Karpas-422 (cell line): ENCODE measurements around the gene CLCN2. TPM values are rescaled to one million over a fixed set of nuclear protein-coding genes. Genes with fewer than 3 reads are reported as not detected.

Experiments used
- DNase-seq: peaks from one replicate; pipeline ENCODE4 v3.0.0-alpha.2; 2015
- H2AFZ ChIP-seq: fragments of 200-600 bp; sonication (generic); 2 replicates; pipeline ENCODE4 v1.6.1; 2014; ENCODE audit warnings: antibody characterized with exemption, low read length, mixed read lengths
- H3K27ac ChIP-seq: fragments of 200-600 bp; sonication (generic); 2 replicates; pipeline ENCODE4 v1.5.1; 2014; ENCODE audit warnings: mild to moderate bottlenecking, low read length, moderate library complexity
- H3K27me3 ChIP-seq: fragments of 200-600 bp; sonication (generic); 2 replicates; pipeline ENCODE4 v1.6.1; 2014; ENCODE audit warnings: low read length, mixed read lengths
- H3K36me3 ChIP-seq: fragments of 200-600 bp; sonication (generic); 2 replicates; pipeline ENCODE4 v1.6.1; 2014; ENCODE audit warnings: low read length, mixed read lengths; ENCODE audit not compliant: insufficient read depth
- H3K4me1 ChIP-seq: fragments of 200-600 bp; sonication (generic); 2 replicates; pipeline ENCODE4 v1.6.1; 2014; ENCODE audit warnings: mild to moderate bottlenecking, low read length, mixed read lengths
- H3K4me2 ChIP-seq: fragments of 200-600 bp; sonication (generic); 2 replicates; pipeline ENCODE4 v1.6.1; 2014; ENCODE audit warnings: low read length, low read depth, mild to moderate bottlenecking; ENCODE audit not compliant: poor library complexity, severe bottlenecking
- H3K4me3 ChIP-seq: fragments of 200-600 bp; sonication (generic); 2 replicates; pipeline ENCODE4 v1.5.1; 2014; ENCODE audit warnings: mild to moderate bottlenecking, antibody characterized with exemption, low read length, mixed read lengths
- H3K79me2 ChIP-seq: fragments of 200-600 bp; sonication (generic); 2 replicates; pipeline ENCODE4 v1.6.1; 2014; ENCODE audit warnings: mild to moderate bottlenecking, low read length, mixed read lengths
- H3K9ac ChIP-seq: fragments of 200-600 bp; sonication (generic); 2 replicates; pipeline ENCODE4 v1.6.0; 2014; ENCODE audit warnings: low read length
- H3K9me2 ChIP-seq: fragments of 200-600 bp; sonication (generic), shearing (Covaris generic); replicated peaks from 2 replicates; pipeline ENCODE4 v1.6.0; 2014; ENCODE audit warnings: mild to moderate bottlenecking, low read length, moderate library complexity; ENCODE audit not compliant: insufficient read depth
- H3K9me3 ChIP-seq: fragments of 300-700, 200-600 bp; sonication (generic); 2 replicates; pipeline ENCODE4 v1.6.1; 2014; ENCODE audit warnings: low read length, mixed read lengths
- H4K20me1 ChIP-seq: fragments of 200-600 bp; sonication (generic); 2 replicates; pipeline ENCODE4 v1.6.1; 2014; ENCODE audit warnings: mild to moderate bottlenecking, antibody characterized with exemption, low read length, low read depth; ENCODE audit not compliant: insufficient read depth
- total RNA-seq: library from RNA; depleted of rRNA; stranded (reverse); fragments of >200 nt; shearing (Covaris generic); gene quantifications from 2 replicates; pipeline ENCODE4 v1.2.3, GENCODE V29; 2014; ENCODE audit warnings: low replicate concordance

The CLCN2 gene
- total RNA-seq, 1 experiment from 2014 or later = 4.4 TPM

DNA sequence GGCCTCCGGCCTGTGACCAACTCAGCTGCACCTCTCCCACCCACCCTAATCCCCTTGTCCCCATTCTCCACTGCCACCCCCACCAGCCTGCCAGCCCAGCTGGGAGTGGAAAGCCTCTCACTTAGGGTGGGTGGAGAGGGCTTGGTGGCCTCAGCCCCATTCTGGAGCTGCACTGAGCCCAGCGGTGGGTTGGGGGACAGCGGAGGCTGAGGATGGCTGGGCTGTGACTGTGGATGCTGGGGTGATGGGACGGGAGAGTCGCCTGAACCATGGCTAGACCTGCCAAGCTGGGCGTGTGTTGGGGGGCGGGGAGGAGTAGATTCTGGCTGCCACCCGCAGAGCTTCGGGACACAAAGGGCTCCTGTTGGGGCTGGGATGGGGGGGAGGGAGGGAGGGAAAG, 1.8 kb downstream of the CLCN2 start:
- no peak overlapping the region for H2AFZ ChIP-seq
- peaks cover 2% of the 10 kb centered on the region; the same call in 1 of the 2 replicates for H3K36me3 ChIP-seq
- peaks cover 23% of the 10 kb centered on the region for H3K79me2 ChIP-seq
- no peak overlapping the region for H3K4me2 ChIP-seq
- H3K27me3 ChIP-seq = no peaks in the 10 kb centered on the region
- H3K9me3 ChIP-seq = no peaks in the 10 kb centered on the region
- H3K4me3 ChIP-seq = no peak overlapping the region
- H3K9me2 ChIP-seq = no peaks in the 10 kb centered on the region
- H3K9ac ChIP-seq = no peak overlapping the region
- DNase-seq = no peak
- H3K27ac ChIP-seq = no peak overlapping the region
- H3K4me1 ChIP-seq = peaks cover 21% of the 10 kb centered on the region
- no peaks in the 10 kb centered on the region for H4K20me1 ChIP-seq

DNA sequence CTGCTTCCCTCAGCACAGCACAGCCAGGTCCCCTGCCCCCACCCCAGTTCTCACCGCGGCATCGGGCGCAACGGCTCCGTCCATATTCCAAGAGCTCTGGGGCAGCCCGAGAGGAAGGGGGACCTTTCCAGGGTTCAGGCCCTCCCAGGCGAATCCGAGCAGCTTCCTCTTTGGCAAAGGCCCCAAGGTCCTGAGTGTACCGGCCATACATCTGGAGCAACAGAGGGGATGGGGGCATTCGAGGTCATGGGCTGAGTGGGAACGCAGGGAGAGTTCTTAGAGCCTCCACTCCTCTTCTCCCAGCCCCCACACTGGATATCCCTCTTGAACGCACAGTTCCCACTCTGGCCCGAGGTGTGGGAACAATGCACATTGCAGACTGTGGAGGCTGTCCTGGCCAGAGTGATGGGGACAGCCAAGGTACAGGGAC, 2.5 kb downstream of the CLCN2 start:
- Histone ChIP-seq H3K9me3 (no peaks in the 10 kb centered on the region), H3K9ac (no peak overlapping the region), H3K9me2 (no peaks in the 10 kb centered on the region), H3K4me1 (peaks cover 14% of the 10 kb centered on the region), H3K27ac (no peak overlapping the region), H3K27me3 (no peaks in the 10 kb centered on the region), H3K4me3 (no peak overlapping the region), H2AFZ (no peak overlapping the region), H3K79me2 (peaks cover 16% of the 10 kb centered on the region), H3K4me2 (no peak overlapping the region), H3K36me3 (no peaks in the 10 kb centered on the region), H4K20me1 (no peaks in the 10 kb centered on the region)
- DNase-seq = no peak

DNA sequence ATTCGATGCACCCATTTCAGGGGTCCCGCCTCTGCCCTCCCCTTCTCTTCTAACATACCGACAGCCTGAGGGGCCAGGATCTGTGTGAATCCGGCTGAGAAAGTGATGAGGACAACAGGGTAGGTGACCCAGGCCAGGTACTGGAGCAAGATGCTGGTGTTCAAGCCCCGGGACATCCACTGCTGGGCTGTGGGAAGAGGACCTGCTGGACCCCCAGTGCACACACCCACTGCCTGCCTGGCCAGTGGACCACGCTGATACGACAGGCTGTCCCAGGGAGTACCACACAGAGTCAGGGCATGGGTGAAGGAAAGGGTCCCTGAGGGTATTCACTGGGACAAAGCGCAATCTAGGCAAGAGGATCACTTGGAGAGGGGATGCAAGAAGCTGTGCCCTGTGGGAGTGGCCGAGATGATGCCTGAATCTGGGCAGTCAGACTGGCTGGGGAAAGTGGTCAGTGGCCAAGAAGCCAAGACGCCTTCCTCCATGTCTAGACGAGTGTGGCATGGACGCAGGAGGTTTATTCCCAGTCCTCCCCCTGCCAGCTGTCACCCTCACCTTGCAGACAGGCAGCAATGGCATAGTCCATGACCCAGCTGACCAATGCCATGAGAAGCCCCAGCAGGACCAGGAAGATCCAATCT, 3.2 kb downstream of the CLCN2 start:
- H3K27me3 ChIP-seq = no peaks in the 10 kb centered on the region
- no peaks in the 10 kb centered on the region for H3K9me2 ChIP-seq
- H3K4me2 ChIP-seq = no peak overlapping the region
- H3K4me3 ChIP-seq = no peak overlapping the region
- H3K36me3 ChIP-seq = no peaks in the 10 kb centered on the region
- no peaks in the 10 kb centered on the region for H3K9me3 ChIP-seq
- DNase-seq = no peak
- peaks cover 9% of the 10 kb centered on the region; the same call in 1 of the 2 replicates for H3K79me2 ChIP-seq
- no peak overlapping the region for H2AFZ ChIP-seq
- H3K9ac ChIP-seq = no peak overlapping the region
- peaks cover 13% of the 10 kb centered on the region for H3K4me1 ChIP-seq
- no peaks in the 10 kb centered on the region for H4K20me1 ChIP-seq
- no peak overlapping the region for H3K27ac ChIP-seq

DNA sequence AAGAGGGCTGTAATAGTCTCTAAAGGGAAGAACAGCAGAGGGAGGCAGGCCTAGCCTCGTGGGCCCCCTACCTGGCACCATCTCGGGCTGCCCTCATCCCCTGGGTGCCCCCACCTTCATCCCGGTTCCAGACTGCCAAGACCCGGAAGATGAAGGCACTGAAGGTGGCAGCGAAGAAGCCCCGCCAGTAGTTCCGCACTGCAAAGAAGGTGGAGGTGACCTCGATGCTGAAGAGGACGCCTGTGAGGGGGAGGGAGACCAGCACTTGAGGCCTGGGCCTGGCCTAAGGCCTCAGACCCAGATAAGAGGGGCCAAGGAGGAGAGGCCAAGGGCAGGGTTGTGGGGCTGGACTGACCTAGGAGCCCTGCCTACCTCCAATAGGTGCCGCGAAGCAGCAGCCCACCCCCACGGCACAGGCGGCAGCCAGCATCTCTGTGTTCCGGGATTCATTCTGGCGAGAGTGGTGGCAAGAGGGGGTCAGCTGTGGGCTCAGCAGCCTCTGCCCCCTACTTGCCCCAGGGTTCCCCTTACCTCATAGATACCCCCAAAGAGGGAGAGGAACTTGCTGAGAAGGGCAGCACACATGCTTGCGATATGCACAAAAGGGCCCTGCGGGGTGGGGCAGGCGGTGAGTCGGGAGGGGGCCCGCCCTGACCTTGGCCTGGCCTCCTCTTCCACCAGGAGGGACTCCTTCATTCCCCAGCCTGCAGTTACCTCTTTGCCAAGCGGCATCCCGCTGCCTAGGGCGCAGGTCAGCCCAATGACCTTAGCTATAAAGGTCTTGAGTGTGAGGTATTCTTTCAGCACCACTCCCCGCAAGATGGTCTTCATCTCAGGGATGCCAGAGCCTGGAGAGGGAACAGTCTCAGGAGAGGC, 3.9 kb downstream of the CLCN2 start:
- DNase-seq = no peak
- H3K4me2 ChIP-seq = no peak overlapping the region
- no peaks in the 10 kb centered on the region for H3K27me3 ChIP-seq
- no peaks in the 10 kb centered on the region for H4K20me1 ChIP-seq
- H3K79me2 ChIP-seq = peaks cover 8% of the 10 kb centered on the region; the same call in 1 of the 2 replicates
- no peak overlapping the region for H3K27ac ChIP-seq
- no peak overlapping the region for H2AFZ ChIP-seq
- H3K9ac ChIP-seq = no peak overlapping the region
- H3K4me1 ChIP-seq = peaks cover 13% of the 10 kb centered on the region
- H3K9me3 ChIP-seq = no peaks in the 10 kb centered on the region
- H3K9me2 ChIP-seq = no peaks in the 10 kb centered on the region
- H3K4me3 ChIP-seq = no peak overlapping the region
- no peaks in the 10 kb centered on the region for H3K36me3 ChIP-seq

DNA sequence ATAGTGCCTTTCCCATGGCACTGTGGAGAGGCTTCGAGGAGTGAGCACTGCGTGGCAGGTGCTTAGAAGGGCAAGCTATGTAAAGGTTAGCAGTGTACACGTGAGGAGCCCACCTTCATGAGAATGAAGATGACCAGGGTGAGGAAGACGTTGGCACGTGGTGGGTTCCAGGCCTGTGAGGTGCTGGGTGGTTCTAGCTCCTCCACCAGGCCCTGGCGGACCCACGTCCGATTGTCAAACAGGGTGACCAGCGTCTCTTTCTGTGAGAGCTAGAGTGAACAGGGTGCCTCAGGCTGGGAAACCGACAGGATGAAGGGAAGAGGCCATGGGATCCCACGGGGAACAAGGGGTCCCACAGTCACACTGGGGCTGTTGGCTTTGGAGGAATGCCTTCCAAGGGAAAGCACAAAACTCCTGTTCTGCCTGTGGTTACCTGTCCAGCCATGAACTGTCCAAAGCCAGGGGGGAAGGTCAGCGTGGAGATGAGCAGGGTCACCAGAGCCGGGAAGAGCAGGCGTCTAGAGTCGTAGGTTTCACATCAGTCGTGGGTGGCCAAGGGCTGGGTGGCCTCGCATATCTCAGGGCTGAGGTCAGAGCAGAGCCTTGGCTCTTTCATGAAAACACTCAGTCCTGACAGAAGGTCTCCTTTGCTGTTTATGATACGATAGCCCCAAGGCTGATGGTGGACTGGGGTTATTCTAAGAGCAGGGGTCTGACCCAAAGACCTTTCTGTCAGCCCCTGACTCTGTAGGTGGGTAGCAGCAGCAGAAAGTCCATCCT, 6.0 kb downstream of the CLCN2 start:
- Histone ChIP-seq H3K9me2 (no peaks in the 10 kb centered on the region), H3K27ac (no peak overlapping the region), H3K36me3 (no peaks in the 10 kb centered on the region), H3K79me2 (no peaks in the 10 kb centered on the region), H3K4me3 (no peak overlapping the region), H3K9me3 (no peaks in the 10 kb centered on the region), H3K4me1 (peaks cover 5% of the 10 kb centered on the region), H3K9ac (no peak overlapping the region), H4K20me1 (no peaks in the 10 kb centered on the region), H2AFZ (no peak overlapping the region), H3K27me3 (no peaks in the 10 kb centered on the region), H3K4me2 (no peak overlapping the region)
- DNase-seq = peak; percentile 39

DNA sequence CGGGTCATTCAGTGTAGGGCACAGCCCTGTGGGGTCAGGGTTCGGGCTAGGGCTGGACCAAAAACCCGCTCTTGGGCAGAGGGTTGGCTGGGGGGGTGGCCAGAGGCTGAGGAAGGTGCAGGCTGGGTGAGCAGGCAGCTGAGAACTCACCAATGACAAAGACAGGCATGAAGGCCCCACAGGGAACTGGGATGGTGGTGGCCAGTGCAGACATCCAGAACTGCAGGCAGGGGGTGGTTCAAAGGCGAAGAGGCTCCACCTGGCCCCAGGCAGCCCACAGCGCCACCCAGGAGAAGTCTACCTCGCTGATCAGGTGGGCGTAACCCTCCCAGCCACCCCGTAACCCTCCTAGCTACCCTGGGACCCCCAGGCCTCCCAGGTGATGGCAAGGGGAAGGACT, 6.7 kb downstream of the CLCN2 start:
- H3K9ac ChIP-seq = no peak overlapping the region; the same call in 1 of the 2 replicates
- H3K79me2 ChIP-seq = no peaks in the 10 kb centered on the region

DNA sequence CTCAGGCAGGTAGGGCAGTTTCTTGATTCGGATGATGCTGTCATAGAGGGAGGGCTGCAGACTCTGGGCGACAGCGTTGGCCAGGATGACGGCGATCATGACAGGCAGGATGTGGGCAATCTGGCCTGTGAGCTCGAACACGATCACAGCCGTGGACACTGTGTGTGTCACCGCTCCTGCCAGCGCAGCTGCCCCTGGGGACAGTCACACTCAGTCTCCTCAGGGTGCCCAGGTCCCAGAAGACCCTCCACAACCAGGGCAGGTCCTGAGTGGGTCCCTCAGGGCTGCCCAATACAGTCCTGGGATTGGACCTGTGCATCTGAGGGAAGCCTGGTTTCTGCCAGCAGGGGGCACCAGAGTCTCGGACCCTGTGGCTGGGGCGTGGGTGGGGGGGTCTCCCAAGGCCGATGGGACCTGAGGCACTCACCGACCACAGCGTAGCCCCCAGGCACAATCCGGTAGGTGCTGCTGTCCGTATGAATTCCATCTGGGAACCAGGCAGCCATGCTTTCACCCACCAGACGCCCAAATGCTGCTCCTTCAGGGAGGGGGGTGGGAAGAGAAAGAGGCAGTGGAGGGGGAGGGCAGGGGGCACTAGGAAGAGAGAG, 7.2 kb downstream of the CLCN2 start:
- Histone ChIP-seq H4K20me1 (no peaks in the 10 kb centered on the region), H3K9me3 (no peaks in the 10 kb centered on the region), H3K27ac (no peak overlapping the region), H2AFZ (no peak overlapping the region), H3K36me3 (no peaks in the 10 kb centered on the region), H3K4me2 (no peak overlapping the region), H3K9me2 (no peaks in the 10 kb centered on the region), H3K4me3 (no peak overlapping the region), H3K79me2 (no peaks in the 10 kb centered on the region), H3K4me1 (no peaks in the 10 kb centered on the region), H3K9ac (no peak overlapping the region; the same call in 1 of the 2 replicates), H3K27me3 (no peaks in the 10 kb centered on the region)
- peak; percentile 89 for DNase-seq

More for the DNA sequence above, 6.7 kb downstream of the CLCN2 start:
- Histone ChIP-seq H3K4me3 (no peak overlapping the region), H3K4me1 (no peaks in the 10 kb centered on the region), H3K27me3 (no peaks in the 10 kb centered on the region), H4K20me1 (no peaks in the 10 kb centered on the region), H3K9me3 (no peaks in the 10 kb centered on the region), H3K36me3 (no peaks in the 10 kb centered on the region), H3K4me2 (no peak overlapping the region), H3K9me2 (no peaks in the 10 kb centered on the region), H2AFZ (no peak overlapping the region), H3K27ac (no peak overlapping the region)
- DNase-seq = peak; percentile 46
